MM.1S (cell line): ENCODE results near the gene PLCB4.

Experiments
- CTCF ChIP-seq: fragments of 300-600 bp; sonication (generic); IDR thresholded peaks from 2 replicates; pipeline ENCODE4 v1.5.1; 2016; ENCODE audit warnings: antibody characterized with exemption, low read length, mixed read lengths
- EZH2 ChIP-seq: fragments of 300-600 bp; sonication (generic); optimal IDR thresholded peaks from 2 replicates; pipeline ENCODE3; 2017; ENCODE audit warnings: low read depth, mild to moderate bottlenecking, antibody characterized with exemption, low read length, mixed read lengths
- EZH2phosphoT487 ChIP-seq: fragments of 300-600 bp; sonication (generic); IDR thresholded peaks from 2 replicates; pipeline ENCODE4 v1.6.1; 2018; ENCODE audit warnings: antibody characterized with exemption, low read length

GRCh38 chr20:9165261-9165660 lies 96.4 kb downstream of the PLCB4 start:
- no peak for TF ChIP-seq CTCF
- no peak for TF ChIP-seq EZH2
- TF ChIP-seq EZH2phosphoT487: no peak
